ENCODE results near the gene TRIM36. TPM values are rescaled to one million over a fixed set of nuclear protein-coding genes. Genes with fewer than 3 reads are reported as not detected.

The TRIM36 gene
- total RNA-seq, 4 donors from 2014 or later: 0.72 to 1.9 (median 1.5) TPM

- TF ChIP-seq, protein P1, sequence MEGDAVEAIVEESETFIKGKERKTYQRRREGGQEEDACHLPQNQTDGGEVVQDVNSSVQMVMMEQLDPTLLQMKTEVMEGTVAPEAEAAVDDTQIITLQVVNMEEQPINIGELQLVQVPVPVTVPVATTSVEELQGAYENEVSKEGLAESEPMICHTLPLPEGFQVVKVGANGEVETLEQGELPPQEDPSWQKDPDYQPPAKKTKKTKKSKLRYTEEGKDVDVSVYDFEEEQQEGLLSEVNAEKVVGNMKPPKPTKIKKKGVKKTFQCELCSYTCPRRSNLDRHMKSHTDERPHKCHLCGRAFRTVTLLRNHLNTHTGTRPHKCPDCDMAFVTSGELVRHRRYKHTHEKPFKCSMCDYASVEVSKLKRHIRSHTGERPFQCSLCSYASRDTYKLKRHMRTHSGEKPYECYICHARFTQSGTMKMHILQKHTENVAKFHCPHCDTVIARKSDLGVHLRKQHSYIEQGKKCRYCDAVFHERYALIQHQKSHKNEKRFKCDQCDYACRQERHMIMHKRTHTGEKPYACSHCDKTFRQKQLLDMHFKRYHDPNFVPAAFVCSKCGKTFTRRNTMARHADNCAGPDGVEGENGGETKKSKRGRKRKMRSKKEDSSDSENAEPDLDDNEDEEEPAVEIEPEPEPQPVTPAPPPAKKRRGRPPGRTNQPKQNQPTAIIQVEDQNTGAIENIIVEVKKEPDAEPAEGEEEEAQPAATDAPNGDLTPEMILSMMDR (IDR thresholded peaks at IDR 0.05): no peak
- TF ChIP-seq POLR2A (IDR thresholded peaks at IDR 0.05): no peak
- no peak for DNase-seq (ENCODE audit: low spot score in 2 of 2)
- WGBS, 2 donors: 36 to 41% methylated on average over 16 of the region's 16 CpGs
- H3K4me3 ChIP-seq (ENCODE audit: low read depth, poor library complexity, severe bottlenecking): no peak overlapping the region
- intact Hi-C loops (cut with DNase I; ENCODE audit: low total_unique reads): no loop called here
Observed at GRCh38 chr5:115170929-115171510, 1.3 kb upstream of the TRIM36 start.

GRCh38 chr5:115170134-115170928, 623 bp upstream of the TRIM36 start:
- no peak for DNase-seq (ENCODE audit: low spot score in 2 of 2)
- peak overlapping the region; percentile 46 for H3K4me3 ChIP-seq (ENCODE audit: low read depth, poor library complexity, severe bottlenecking)
- 2 to 4% methylated on average over 28 to 48 of the region's 69 CpGs for WGBS, 2 donors
- TF ChIP-seq, protein P1 (IDR thresholded peaks at IDR 0.05): no peak
- no peak for TF ChIP-seq POLR2A (IDR thresholded peaks at IDR 0.05)
- intact Hi-C loops (cut with DNase I; ENCODE audit: low total_unique reads): no loop called here

DNA sequence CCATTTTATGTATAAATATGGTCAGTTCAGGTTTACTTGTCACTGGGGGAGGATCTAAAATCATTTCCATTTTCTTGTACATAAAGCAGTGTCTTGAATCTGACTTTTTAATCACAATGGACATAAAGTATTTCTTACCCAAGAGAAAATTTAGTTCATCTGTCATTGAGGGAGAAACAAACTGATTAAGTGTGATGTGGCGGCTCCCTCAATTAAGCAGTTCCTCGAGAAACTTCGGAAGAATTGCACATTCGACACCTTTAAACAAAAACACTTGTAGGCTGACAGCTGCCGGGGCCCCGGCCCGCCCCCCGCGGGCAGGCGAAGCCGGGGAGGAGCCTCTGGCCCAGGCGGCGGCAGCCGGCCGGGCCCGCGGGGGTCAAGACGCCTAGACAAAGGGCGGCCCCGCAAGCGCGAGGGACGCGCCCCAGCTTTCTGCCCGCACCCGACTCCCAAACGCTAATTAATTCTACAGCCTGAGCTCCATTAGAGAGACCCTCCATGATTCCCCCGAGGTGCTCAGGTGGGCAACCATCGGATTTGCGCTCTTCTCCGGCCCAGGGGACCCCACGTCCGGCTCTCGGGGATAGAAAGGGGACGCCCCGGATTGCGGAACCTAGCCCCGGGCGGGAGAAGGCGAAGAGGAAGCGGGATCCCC, 750 bp downstream of the TRIM36 start:
- peak overlapping the region; percentile 63 for H3K4me3 ChIP-seq (ENCODE audit: low read depth, poor library complexity, severe bottlenecking)
- DNase-seq (ENCODE audit: low spot score in 2 of 2): no peak
- TF ChIP-seq, protein P1 (IDR thresholded peaks at IDR 0.05): no peak
- TF ChIP-seq POLR2A (IDR thresholded peaks at IDR 0.05): no peak
- WGBS, 2 donors: 1% methylated on average over 34 to 38 of the region's 41 CpGs
- intact Hi-C loops (cut with DNase I; ENCODE audit: low total_unique reads): no loop called here

DNA sequence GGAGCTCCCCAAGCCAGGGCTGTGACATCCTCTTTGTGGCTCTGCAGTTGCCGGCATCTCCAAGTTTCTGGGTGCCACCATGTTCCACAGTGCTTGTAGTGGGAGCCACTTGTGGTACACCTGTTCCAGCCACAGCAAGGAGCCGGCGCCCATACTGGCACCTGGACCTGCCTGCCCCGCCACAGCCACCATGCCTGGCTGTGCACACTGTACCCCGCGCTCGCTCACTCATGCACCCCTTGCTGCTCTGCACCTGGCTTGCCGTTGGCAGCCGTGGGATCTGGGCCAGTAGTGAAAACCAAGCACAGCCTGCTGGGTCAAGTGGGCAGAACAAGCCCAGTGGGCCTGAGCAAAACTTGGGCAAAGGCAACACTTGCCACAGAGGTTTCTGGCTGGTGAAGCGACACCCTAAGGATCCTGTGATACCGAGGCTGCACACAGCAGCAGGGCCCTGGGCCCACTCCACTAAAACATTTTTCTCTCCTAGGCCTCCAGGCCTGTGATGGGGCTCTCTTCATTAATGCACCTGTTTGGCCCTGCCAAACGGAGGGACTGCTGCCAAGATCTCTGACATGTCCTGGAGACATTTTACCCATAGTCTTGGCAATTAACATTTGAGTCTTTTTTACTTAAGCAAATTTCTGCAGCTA, 2.8 kb downstream of the TRIM36 start:
- DNase-seq (ENCODE audit: low spot score in 2 of 2): no peak
- intact Hi-C loops (cut with DNase I; ENCODE audit: low total_unique reads): no loop called here
- H3K4me3 ChIP-seq (ENCODE audit: low read depth, poor library complexity, severe bottlenecking): no peak overlapping the region
- WGBS, 2 donors: 91 to 96% methylated on average over 11 to 12 of the region's 12 CpGs
- TF ChIP-seq POLR2A (IDR thresholded peaks at IDR 0.05): no peak
- TF ChIP-seq, protein P1 (IDR thresholded peaks at IDR 0.05): no peak

DNA sequence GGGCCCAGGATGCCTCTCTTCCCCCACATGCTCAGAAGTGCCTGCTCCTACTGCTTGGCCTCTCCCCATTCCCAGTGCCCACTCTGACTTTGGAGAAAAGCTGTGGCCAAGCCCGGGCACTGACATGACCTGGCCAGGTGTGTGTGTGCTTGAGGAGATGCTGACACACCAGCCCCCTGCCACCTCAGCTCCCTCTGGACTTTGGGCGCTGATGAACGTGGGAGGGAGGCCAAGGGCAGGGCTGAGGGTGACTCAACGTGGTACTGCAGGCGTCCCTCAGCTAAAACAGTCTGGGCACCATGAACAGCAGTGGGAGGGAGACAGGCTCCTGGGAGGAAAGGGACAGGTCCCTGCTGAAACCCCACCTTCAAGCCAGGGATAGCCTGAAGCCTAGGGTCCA, 3.9 kb downstream of the TRIM36 start:
- intact Hi-C loops (cut with DNase I; ENCODE audit: low total_unique reads): no loop called here
- TF ChIP-seq, protein P1 (IDR thresholded peaks at IDR 0.05): no peak
- no peak for TF ChIP-seq POLR2A (IDR thresholded peaks at IDR 0.05)
- no peak for DNase-seq (ENCODE audit: low spot score in 2 of 2)
- no peak overlapping the region for H3K4me3 ChIP-seq (ENCODE audit: low read depth, poor library complexity, severe bottlenecking)
- 85 to 90% methylated on average over 5 of the region's 5 CpGs for WGBS, 2 donors

Data from lower leg skin (tissue), 4 donors.